Measurements from ENCODE around the gene LRRC46. TPM values are rescaled to one million over a fixed set of nuclear protein-coding genes. Genes with fewer than 3 reads are reported as not detected.
A peak's percentile ranks its signal among the peaks of the same experiment; 100 is the strongest.

Gene LRRC46
- total and polyA plus RNA-seq, 2 experiments from 2014 or later = 0.18 to 0.35 TPM

- peaks cover 42% of the 10 kb centered on the region for H3K4me1 Mint-ChIP-seq
- H3F3A ChIP-seq (replicated peaks; ENCODE audit: low read depth) = peaks cover 3% of the 10 kb centered on the region; the same call in 1 of the 2 replicates
- ATAC-seq (peak; percentile 20), DNase-seq (ENCODE audit: low spot score) (peak; percentile 11)
- no peaks in the 10 kb centered on the region for H3K9me2 ChIP-seq (ENCODE audit: insufficient read depth)
- peaks cover 22% of the 10 kb centered on the region for H3K27me3 Mint-ChIP-seq (ENCODE audit: insufficient read depth, low read depth, poor library complexity)
- TF ChIP-seq CTCF (conservative IDR thresholded peaks at IDR 0.05; ENCODE audit: low read depth in 2 of 2) (no peak), ZNF331 (CRISPR knock-in tag; IDR thresholded peaks at IDR 0.05; ENCODE audit: low read depth) (no peak)
- TF ChIP-seq, protein P1, sequence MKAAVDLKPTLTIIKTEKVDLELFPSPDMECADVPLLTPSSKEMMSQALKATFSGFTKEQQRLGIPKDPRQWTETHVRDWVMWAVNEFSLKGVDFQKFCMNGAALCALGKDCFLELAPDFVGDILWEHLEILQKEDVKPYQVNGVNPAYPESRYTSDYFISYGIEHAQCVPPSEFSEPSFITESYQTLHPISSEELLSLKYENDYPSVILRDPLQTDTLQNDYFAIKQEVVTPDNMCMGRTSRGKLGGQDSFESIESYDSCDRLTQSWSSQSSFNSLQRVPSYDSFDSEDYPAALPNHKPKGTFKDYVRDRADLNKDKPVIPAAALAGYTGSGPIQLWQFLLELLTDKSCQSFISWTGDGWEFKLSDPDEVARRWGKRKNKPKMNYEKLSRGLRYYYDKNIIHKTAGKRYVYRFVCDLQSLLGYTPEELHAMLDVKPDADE (IDR thresholded peaks at IDR 0.05) = no peak
- no peak overlapping the region for H3K27ac ChIP-seq (ENCODE audit: low read depth)
- H3K4me2 ChIP-seq = no peak overlapping the region
- H3K36me3 Mint-ChIP-seq (ENCODE audit: low read depth) = no peaks in the 10 kb centered on the region
- no peaks in the 10 kb centered on the region; the same call in 1 of the 2 replicates for H4K20me1 ChIP-seq (replicated peaks; ENCODE audit: insufficient read depth)
- no peak overlapping the region for H3K27ac Mint-ChIP-seq
- peaks cover 32% of the 10 kb centered on the region for H3K4me1 ChIP-seq (ENCODE audit: insufficient read depth)
- no peaks in the 10 kb centered on the region for H3K9me3 Mint-ChIP-seq
- no peak overlapping the region for H3K4me3 ChIP-seq
- no peak overlapping the region for H2AFZ ChIP-seq
- H3K79me2 ChIP-seq (replicated peaks; ENCODE audit: insufficient read depth) = no peaks in the 10 kb centered on the region
- H3K27me3 ChIP-seq (ENCODE audit: insufficient read depth) = peaks cover 20% of the 10 kb centered on the region
- H3K4me3 Mint-ChIP-seq = no peak overlapping the region
- no peaks in the 10 kb centered on the region for H3K36me3 ChIP-seq (ENCODE audit: insufficient read depth)
Observed at GRCh38 chr17:47878203-47879027, 46.9 kb downstream of the LRRC46 start.

GRCh38 chr17:47879028-47879585 lies 47.6 kb downstream of the LRRC46 start:
- Mint-ChIP-seq H3K9me3 (no peaks in the 10 kb centered on the region), H3K27me3 (ENCODE audit: insufficient read depth, low read depth, poor library complexity) (peaks cover 21% of the 10 kb centered on the region), H3K36me3 (ENCODE audit: low read depth) (no peaks in the 10 kb centered on the region), H3K4me3 (no peak overlapping the region; the same call in 2 of the 3 replicates), H3K27ac (no peak overlapping the region), H3K4me1 (peaks cover 39% of the 10 kb centered on the region)
- Histone ChIP-seq H3K4me1 (ENCODE audit: insufficient read depth) (peaks cover 25% of the 10 kb centered on the region), H3K27me3 (ENCODE audit: insufficient read depth) (peaks cover 13% of the 10 kb centered on the region), H3F3A (replicated peaks; ENCODE audit: low read depth) (0 out of 2 replicates have a peak, but pooled peaks cover 2% of the 10 kb centered on the region), H3K4me2 (no peak overlapping the region), H3K4me3 (no peak overlapping the region), H2AFZ (no peak overlapping the region), H3K36me3 (ENCODE audit: insufficient read depth) (no peaks in the 10 kb centered on the region), H3K9me2 (ENCODE audit: insufficient read depth) (no peaks in the 10 kb centered on the region), H3K27ac (ENCODE audit: low read depth) (no peak overlapping the region), H4K20me1 (replicated peaks; ENCODE audit: insufficient read depth) (no peaks in the 10 kb centered on the region; the same call in 1 of the 2 replicates), H3K79me2 (replicated peaks; ENCODE audit: insufficient read depth) (no peaks in the 10 kb centered on the region)
- TF ChIP-seq ZNF462 (CRISPR knock-in tag; IDR thresholded peaks at IDR 0.05) = no peak
- TF ChIP-seq JUNB (IDR thresholded peaks at IDR 0.05; ENCODE audit: unreplicated experiment) = no peak
- no peak for TF ChIP-seq ZNF114 (CRISPR knock-in tag; IDR thresholded peaks at IDR 0.05)
- no peak for TF ChIP-seq EZH2phosphoT487 (IDR thresholded peaks at IDR 0.05; ENCODE audit: unreplicated experiment)
- ATAC-seq = no peak
- DNase-seq (ENCODE audit: low spot score) = no peak

All from GM23338 (cell line).